GM21515 (cell line): ENCODE results near the gene TEX22.

Source experiments
- ATAC-seq: cut with Tn5 transposase; IDR thresholded peaks from one replicate; pipeline ENCODE4 v1.9.1; 2021; ENCODE audit not compliant: unreplicated experiment

Gene TEX22

GRCh38 chr14:105455086-105455640 is 56.8 kb downstream of the TEX22 start:
- no peak for ATAC-seq

GRCh38 chr14:105455766-105456660 is 57.7 kb downstream of the TEX22 start:
- ATAC-seq = no peak

- ATAC-seq = no peak
Observed at GRCh38 chr14:105456736-105457617, 58.6 kb downstream of the TEX22 start.

- ATAC-seq = no peak
Observed at GRCh38 chr14:105458010-105458409, 59.7 kb downstream of the TEX22 start.

- no peak for ATAC-seq
Observed at GRCh38 chr14:105458571-105458970, 60.2 kb downstream of the TEX22 start.

- ATAC-seq = no peak
Observed at GRCh38 chr14:105460116-105460515, 61.8 kb downstream of the TEX22 start.

- ATAC-seq = no peak
Observed at GRCh38 chr14:105460616-105461015, 62.3 kb downstream of the TEX22 start.

- ATAC-seq = no peak
Observed at GRCh38 chr14:105461903-105462302, 63.6 kb downstream of the TEX22 start.
